ENCODE data around the gene SERTAD2. TPM values are rescaled to one million over a fixed set of nuclear protein-coding genes. Genes with fewer than 3 reads are reported as not detected.

The SERTAD2 gene
- total and polyA plus RNA-seq, 2 of the 4 experiments (the other 2 are of a cell fraction) = 5.0 to 11.0 TPM

DNA sequence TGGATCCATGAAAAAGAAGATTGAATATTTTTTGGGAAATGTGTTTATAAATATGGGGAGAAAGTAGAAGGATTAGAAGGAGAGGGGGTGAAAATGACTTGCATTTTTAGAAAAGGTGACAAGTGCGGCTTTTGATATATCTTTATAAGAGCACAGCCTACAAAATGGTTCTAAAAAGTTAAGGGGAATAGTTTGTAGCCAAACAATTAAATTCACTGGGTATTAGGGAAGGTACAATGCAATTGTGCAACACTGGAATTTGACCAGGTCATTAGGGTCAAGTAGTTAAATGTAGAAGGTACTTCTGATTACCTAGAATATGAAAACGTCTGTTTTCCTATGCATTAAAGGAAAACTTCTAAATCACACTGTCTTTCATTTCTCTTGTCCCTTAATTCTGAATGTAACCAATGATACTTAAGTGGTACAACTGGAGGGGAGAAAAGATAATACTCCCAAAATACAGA lies 44.5 kb upstream of the SERTAD2 start:
- Histone ChIP-seq H3K9me3 (ENCODE audit: control insufficient read depth, insufficient read depth, low read length) (no peaks in the 10 kb centered on the region), H3K56ac (ENCODE audit: extremely low read depth, insufficient read depth, low read length) (no peak overlapping the region), H3K4me1 (ENCODE audit: control insufficient read depth, insufficient read depth, low read length) (peaks cover 16% of the 10 kb centered on the region), H3K23ac (ENCODE audit: low read depth, low read length) (no peak overlapping the region), H4K8ac (ENCODE audit: low read depth in 2 of 2, low read length in 2 of 2) (peak overlapping the region in 1 of 2 experiments; percentile 70; a peak in 3 of 4 replicates), H3K79me1 (ENCODE audit: low read depth in 1 of 2, low read length in 2 of 2) (peaks cover 5 to 9% of the 10 kb centered on the region in 2 experiments; a peak in 1 of 4 replicates), H2BK5ac (ENCODE audit: low read depth, low read length, poor library complexity, severe bottlenecking) (peak overlapping the region; percentile 84), H3K9ac (ENCODE audit: low read depth, low read length) (no peak overlapping the region), H2AFZ (replicated peaks; ENCODE audit: low read length, poor library complexity) (no peak overlapping the region), H3K14ac (replicated peaks; ENCODE audit: low read depth, low read length) (peak overlapping the region; percentile 57; the same call in 1 of the 2 replicates), H3K18ac (ENCODE audit: low read depth, low read length) (no peak overlapping the region), H2AK9ac (replicated peaks; ENCODE audit: low read depth, low read length, poor library complexity) (no peak overlapping the region), H4K20me1 (ENCODE audit: insufficient read depth, low read length) (no peaks in the 10 kb centered on the region), H3K27me3 (ENCODE audit: control insufficient read depth, insufficient read depth, low read length) (no peaks in the 10 kb centered on the region), H3K36me3 (ENCODE audit: control insufficient read depth, insufficient read depth, low read length) (no peaks in the 10 kb centered on the region), H4K91ac (ENCODE audit: insufficient read depth, low read depth, low read length) (no peak overlapping the region; the same call in 1 of the 2 replicates), H3K4me3 (ENCODE audit: insufficient read depth, low read depth, low read length) (no peak overlapping the region), H3K9me1 (ENCODE audit: insufficient read depth, low read length) (no peaks in the 10 kb centered on the region; the same call in 1 of the 2 replicates), H2AK5ac (ENCODE audit: low read depth, low read length) (no peak overlapping the region), H4K5ac (ENCODE audit: low read depth, low read length) (no peak overlapping the region), H3K4ac (ENCODE audit: low read depth, low read length) (no peak overlapping the region; the same call in 1 of the 2 replicates), H2BK20ac (ENCODE audit: low read depth, low read length) (peak overlapping the region; percentile 61; the same call in 1 of the 2 replicates), H3K4me2 (ENCODE audit: low read depth, low read length) (peak overlapping the region; percentile 34; the same call in 1 of the 2 replicates), H2BK15ac (ENCODE audit: low read depth, low read length) (peak overlapping the region; percentile 24; the same call in 1 of the 3 replicates), H3K27ac (ENCODE audit: insufficient read depth, low read length) (no peak overlapping the region), H2BK120ac (ENCODE audit: low read depth, low read length) (peak overlapping the region; percentile 50; the same call in 1 of the 2 replicates)
- TF ChIP-seq MAZ (IDR thresholded peaks at IDR 0.05; ENCODE audit: borderline replicate concordance, low read depth, low read length) (no peak), CEBPB (IDR thresholded peaks at IDR 0.05; ENCODE audit: low read depth, low read length) (peak; percentile 71), MAFK (IDR thresholded peaks at IDR 0.05; ENCODE audit: low read depth, low read length) (no peak), RCOR1 (IDR thresholded peaks at IDR 0.05; ENCODE audit: insufficient replicate concordance, low read length) (no peak), POLR2A (IDR thresholded peaks at IDR 0.05; ENCODE audit: low read depth, low read length) (no peak)
- no CpG with 5 or more reads among the region's 2 CpGs for WGBS, 2 experiments (ENCODE audit: extremely low coverage in 2 of 2, insufficient read length in 1 of 2)
- no TSS peak for BruUV-seq (replicated peaks)
- ChIA-PET POLR2A (ENCODE audit: unreplicated experiment) (interaction anchor here (0.5 kb wide), 1 partner anchor 144 kb away, joined by 5 read pairs; no protein-coding TSS in a partner anchor), CTCF (interaction anchor here (0.5 kb wide), 1 partner anchor 47 kb away, joined by 3 read pairs; no protein-coding TSS in a partner anchor)
- ATAC-seq (ENCODE audit: low read depth) (peak; percentile 4), DNase-seq (no peak)
- intact Hi-C loops (cut with micrococcal nuclease) (loop anchor here (5.0 kb wide), 1 partner anchor 34 kb away; no protein-coding TSS in a partner anchor), in situ Hi-C loops (cut with MboI; ENCODE audit: low sequenced_read_pairs) (no loop called here), dilution Hi-C loops (cut with HindIII; ENCODE audit: low sequenced_read_pairs, unreplicated experiment) (no loop called here)
